Astrocyte of the cerebellum (primary cell): Measurements from ENCODE around the gene CATSPERD.

Source experiments
- DNase-seq: peaks from one replicate; pipeline ENCODE4 v3.0.0-alpha.2; 2011; ENCODE audit warnings: low read depth
- H3K4me3 ChIP-seq: 2 replicates; pipeline ENCODE4 v1.5.1; 2011; ENCODE audit warnings: mild to moderate bottlenecking, low read depth, low read length, moderate library complexity
- in situ Hi-C: cut with HindIII; loops from 2 replicates; pipeline ENCODE4 v1.10.0; 2017; ENCODE audit warnings: low sequenced_read_pairs
- TF ChIP-seq, protein P1 (sequence below): IDR thresholded peaks from 2 replicates; pipeline ENCODE4 v1.5.1; 2012; ENCODE audit warnings: low read length, low read depth, moderate library complexity, mild to moderate bottlenecking; ENCODE audit errors: missing control alignments

CATSPERD gene

DNA sequence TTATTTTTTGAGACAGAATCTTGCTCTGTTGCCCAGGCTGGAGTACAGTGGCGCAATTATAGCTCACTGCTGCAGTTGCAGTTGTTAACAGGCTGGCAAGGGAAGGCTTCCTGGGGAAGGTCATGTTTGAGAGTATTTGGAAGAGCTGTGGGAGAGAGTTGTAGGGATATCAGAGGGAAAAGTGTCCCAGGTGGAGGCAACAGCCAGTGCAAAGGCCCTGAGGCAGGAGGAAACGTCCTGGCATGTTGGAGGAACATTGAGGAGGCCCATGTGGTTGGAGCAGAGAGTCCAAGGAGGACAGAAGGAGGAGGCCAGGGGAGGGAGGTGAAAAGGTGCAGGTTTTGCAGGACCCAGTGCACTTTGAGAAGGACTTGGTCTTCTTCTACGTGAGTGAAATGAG lies 72.8 kb downstream of the CATSPERD start:
- in situ Hi-C loops = no loop called here
- no peak for DNase-seq
- TF ChIP-seq, protein P1, sequence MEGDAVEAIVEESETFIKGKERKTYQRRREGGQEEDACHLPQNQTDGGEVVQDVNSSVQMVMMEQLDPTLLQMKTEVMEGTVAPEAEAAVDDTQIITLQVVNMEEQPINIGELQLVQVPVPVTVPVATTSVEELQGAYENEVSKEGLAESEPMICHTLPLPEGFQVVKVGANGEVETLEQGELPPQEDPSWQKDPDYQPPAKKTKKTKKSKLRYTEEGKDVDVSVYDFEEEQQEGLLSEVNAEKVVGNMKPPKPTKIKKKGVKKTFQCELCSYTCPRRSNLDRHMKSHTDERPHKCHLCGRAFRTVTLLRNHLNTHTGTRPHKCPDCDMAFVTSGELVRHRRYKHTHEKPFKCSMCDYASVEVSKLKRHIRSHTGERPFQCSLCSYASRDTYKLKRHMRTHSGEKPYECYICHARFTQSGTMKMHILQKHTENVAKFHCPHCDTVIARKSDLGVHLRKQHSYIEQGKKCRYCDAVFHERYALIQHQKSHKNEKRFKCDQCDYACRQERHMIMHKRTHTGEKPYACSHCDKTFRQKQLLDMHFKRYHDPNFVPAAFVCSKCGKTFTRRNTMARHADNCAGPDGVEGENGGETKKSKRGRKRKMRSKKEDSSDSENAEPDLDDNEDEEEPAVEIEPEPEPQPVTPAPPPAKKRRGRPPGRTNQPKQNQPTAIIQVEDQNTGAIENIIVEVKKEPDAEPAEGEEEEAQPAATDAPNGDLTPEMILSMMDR = no peak
- no peak overlapping the region for H3K4me3 ChIP-seq

DNA sequence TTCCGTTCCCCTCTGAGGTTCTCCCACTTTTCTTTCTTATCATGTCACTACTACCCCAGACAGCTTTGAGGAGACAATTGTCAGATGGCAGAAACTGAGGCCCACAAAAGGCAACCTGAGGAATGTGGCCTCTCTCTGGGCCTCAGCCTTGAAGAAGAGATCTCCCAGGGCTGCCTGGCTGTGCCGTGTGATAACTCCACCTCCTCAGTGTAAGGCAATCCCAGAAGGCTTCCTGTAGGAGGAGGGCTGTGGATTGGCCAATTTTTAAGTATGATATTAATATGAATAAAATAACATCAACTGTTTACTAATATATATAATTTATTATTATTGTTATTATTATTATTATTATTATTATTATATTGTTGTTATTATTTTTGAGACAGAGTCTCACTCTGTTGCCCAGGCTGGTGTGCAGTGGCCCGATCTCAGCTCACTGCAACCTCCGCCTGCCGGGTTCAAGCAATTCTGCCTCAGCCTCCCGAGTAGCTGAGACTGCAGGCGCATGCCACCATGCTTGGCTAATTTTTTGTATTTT lies 75.0 kb downstream of the CATSPERD start:
- DNase-seq = no peak
- TF ChIP-seq, protein P1 = no peak
- H3K4me3 ChIP-seq = no peak overlapping the region
- in situ Hi-C loops = no loop called here

DNA sequence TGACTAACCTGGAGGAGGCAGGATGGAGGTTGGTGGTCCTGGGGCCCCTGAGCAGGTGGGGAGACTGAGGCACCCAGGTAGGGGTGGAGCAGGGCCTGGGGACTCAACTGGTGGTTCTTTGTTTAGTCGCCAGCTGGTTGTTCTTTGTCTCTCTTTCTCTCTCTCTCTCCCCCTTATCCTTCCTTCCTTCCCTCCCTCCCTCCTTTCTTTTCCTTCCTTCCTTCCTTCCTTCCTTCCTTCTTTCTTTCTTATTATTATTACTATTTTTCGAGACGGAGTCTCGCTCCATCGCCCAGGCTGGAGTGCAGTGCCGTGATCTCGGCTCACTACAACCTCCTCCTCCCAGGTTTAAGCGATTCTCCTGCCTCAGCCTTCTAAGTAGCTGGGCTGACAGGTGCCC lies 77.8 kb downstream of the CATSPERD start:
- no peak for DNase-seq
- no peak overlapping the region for H3K4me3 ChIP-seq
- in situ Hi-C loops = no loop called here
- TF ChIP-seq, protein P1 = no peak

- TF ChIP-seq, protein P1 = no peak
- in situ Hi-C loops = no loop called here
- no peak for DNase-seq
- H3K4me3 ChIP-seq = no peak overlapping the region
Measured at GRCh38 chr19:5799247-5800241, 79.1 kb downstream of the CATSPERD start.

GRCh38 chr19:5800361-5801270 lies 80.2 kb downstream of the CATSPERD start:
- TF ChIP-seq, protein P1 = no peak
- no peak for DNase-seq
- H3K4me3 ChIP-seq = no peak overlapping the region
- in situ Hi-C loops = no loop called here
